GM23248 (cell line): Measurements from ENCODE around the gene RALGAPB.

ENCODE experiments used
- EZH2 ChIP-seq: fragments of 200-600 bp; sonication (generic); IDR thresholded peaks from 2 replicates; pipeline ENCODE4 v1.6.1; 2018; ENCODE audit warnings: antibody characterized with exemption, mild to moderate bottlenecking; ENCODE audit not compliant: insufficient read depth, poor library complexity, severe bottlenecking
- EZH2phosphoT487 ChIP-seq: fragments of 200-600 bp; sonication (generic); IDR thresholded peaks from 2 replicates; pipeline ENCODE4 v1.6.1; 2018; ENCODE audit warnings: antibody characterized with exemption, moderate library complexity, mild to moderate bottlenecking, low read depth; ENCODE audit not compliant: insufficient read depth

GRCh38 chr20:38472513-38473366, at the start of gene RALGAPB:
- TF ChIP-seq EZH2phosphoT487 (no peak), EZH2 (no peak)
